GM12864 (cell line): ENCODE results near the gene CDK14.

Source experiments
- DNase-seq: peaks from one replicate; pipeline ENCODE4 v3.0.0-alpha.2; 2011; ENCODE audit warnings: low read depth
- H3K4me3 ChIP-seq: 2 replicates; pipeline ENCODE4 v1.5.1; 2011; ENCODE audit warnings: mild to moderate bottlenecking, low read depth, low read length, control low read depth
- TF ChIP-seq, protein P1 (sequence below): IDR thresholded peaks from 2 replicates; pipeline ENCODE4 v1.5.1; 2011; ENCODE audit warnings: low read depth, mild to moderate bottlenecking, moderate library complexity, low read length, control low read depth, inconsistent platforms; ENCODE audit errors: missing control alignments

Gene CDK14

DNA sequence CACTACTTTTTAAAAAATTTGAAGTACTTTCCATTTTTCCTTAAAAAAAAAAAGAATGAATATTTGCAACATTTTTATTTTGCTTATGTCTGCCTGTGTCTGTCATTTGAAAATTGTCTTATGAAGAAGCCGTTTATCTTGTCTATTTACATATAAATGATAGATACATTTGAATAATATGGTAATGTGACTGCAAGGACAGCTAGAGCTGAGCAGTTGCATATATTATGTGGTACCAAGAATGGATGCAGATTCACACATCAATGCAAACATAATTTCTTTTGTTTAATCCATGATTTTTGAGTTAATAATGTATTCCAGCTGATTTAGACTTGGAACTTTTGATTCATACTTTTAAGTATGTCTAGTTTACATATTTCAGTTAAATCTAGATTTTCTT is 268.0 kb downstream of the CDK14 start:
- TF ChIP-seq, protein P1, sequence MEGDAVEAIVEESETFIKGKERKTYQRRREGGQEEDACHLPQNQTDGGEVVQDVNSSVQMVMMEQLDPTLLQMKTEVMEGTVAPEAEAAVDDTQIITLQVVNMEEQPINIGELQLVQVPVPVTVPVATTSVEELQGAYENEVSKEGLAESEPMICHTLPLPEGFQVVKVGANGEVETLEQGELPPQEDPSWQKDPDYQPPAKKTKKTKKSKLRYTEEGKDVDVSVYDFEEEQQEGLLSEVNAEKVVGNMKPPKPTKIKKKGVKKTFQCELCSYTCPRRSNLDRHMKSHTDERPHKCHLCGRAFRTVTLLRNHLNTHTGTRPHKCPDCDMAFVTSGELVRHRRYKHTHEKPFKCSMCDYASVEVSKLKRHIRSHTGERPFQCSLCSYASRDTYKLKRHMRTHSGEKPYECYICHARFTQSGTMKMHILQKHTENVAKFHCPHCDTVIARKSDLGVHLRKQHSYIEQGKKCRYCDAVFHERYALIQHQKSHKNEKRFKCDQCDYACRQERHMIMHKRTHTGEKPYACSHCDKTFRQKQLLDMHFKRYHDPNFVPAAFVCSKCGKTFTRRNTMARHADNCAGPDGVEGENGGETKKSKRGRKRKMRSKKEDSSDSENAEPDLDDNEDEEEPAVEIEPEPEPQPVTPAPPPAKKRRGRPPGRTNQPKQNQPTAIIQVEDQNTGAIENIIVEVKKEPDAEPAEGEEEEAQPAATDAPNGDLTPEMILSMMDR, result no peak
- no peak overlapping the region for H3K4me3 ChIP-seq
- DNase-seq, result no peak

DNA sequence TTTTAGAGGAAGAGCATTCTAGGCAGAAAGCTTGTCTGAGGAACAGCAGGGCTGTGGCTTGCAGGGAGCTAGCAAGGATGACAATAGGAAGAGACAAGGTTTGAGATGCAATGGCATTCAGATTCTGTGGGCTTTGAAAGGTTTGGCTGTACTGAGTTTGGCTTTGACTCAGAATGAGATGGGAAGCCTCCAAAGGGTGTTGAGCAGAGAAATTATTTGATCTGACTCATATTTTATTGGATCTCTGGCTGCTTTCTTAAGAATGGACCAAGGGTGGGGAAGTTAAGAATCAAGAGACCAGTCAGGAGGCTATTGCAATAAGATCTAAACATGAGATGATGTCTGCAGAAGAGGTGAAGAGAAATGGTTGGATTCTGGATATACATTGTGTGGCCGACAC is 273.2 kb downstream of the CDK14 start:
- DNase-seq, result no peak
- TF ChIP-seq, protein P1, result no peak
- H3K4me3 ChIP-seq, result no peak overlapping the region

DNA sequence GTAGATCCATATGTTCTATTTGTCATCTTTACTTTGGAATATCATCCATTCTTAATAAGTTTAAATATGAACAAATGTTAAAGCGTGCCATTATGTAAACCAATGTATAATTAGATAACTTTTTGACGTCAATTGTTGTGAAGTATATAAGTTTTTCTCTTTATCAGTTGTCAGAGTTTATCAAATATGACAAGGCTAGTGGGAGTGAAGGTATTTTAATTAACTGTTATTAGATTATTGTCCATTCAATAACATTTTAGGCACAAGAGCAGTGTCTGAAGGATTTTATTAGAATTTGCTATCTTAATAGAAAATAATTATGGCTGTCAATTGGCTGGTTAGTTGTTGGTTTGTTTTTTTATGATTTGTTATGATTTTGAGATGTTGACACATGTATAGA is 280.6 kb downstream of the CDK14 start:
- TF ChIP-seq, protein P1, result no peak
- no peak for DNase-seq
- H3K4me3 ChIP-seq, result no peak overlapping the region

DNA sequence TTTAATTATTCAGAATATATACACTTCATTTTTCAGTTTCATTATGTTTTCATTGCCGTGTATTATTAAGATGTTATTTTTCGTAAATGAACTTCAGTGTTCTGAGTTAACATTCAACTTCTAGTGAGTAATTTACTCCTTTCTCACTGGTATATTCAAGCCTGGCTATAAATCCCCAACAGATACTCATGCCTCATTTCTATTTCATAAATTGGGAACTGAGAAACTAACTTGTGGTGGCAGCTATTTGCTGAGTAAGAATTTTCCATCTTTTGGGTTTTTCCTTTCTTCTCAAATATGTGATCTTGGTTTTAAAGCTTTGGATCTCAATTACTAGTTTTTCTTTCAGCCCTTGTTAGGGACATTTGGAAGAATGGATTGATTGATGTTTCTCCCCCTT is 281.1 kb downstream of the CDK14 start:
- H3K4me3 ChIP-seq, result no peak overlapping the region
- TF ChIP-seq, protein P1, result no peak
- no peak for DNase-seq

DNA sequence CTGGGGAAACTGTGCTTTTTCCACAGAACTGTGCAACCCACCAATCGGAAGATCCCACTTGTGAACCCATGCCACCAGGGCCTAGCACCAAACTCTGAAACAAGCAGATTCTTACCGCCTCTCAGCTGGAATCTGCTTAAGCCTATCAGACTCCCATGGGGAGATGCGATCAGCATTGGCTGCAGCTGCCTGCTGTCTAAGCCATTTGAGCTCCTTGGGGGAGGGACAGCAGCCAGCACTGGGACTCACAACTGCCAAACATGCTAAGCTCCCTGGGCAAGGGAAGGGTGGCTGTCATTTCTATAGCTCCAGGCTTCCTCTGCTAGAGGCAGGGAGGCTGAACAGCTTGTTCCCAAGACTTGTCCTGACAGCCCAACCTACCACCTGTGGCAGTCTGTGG is 283.8 kb downstream of the CDK14 start:
- H3K4me3 ChIP-seq, result no peak overlapping the region
- TF ChIP-seq, protein P1, result no peak
- DNase-seq, result no peak

DNA sequence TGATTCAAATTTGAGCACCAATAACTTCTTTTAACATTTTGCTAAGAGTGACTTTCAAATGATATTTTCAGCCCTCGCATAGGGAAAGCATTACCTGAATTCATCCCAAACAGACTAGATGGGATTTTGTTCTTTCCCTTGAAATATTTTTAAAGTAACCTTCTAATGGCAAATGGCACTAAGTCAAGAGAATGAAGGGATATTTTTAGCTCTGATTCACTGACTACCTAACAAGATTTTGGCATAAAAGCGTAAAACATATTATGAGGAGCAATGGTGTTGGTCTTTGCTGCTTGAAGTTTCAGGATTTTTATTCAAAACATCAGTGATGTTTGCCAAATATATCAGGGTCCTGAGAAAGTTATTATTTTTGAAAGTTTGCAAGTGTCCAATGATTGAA is 290.3 kb downstream of the CDK14 start:
- H3K4me3 ChIP-seq, result no peak overlapping the region
- no peak for DNase-seq
- TF ChIP-seq, protein P1, result no peak

DNA sequence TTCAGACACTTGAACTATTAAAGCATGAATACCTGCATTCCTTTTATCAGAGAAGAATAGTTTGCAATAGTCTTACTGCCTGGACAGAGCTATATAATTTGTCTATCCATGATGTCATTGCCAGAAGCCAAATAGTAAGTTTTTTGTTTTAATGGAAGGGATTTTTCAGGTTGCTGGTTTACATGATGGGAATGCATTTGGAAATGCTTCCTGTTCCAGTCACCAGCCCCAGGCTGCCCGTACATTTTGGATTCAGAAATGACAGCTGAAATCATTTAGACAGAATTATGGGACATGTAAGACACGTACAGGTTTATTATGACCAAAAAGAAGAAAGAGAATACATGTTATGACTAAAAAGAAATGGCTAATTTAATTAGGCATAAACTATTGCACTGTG is 293.1 kb downstream of the CDK14 start:
- TF ChIP-seq, protein P1, result no peak
- no peak overlapping the region for H3K4me3 ChIP-seq
- DNase-seq, result no peak
